NCI-H510A treated with DMSO at 0.1 percent for 48 hours (cell line): ENCODE data around the gene UBE2O.

Source experiments
- DNase-seq: peaks from one replicate; lab custom pipeline; 2025; lab: John Stamatoyannopoulos, UW

Gene UBE2O

GRCh38 chr17:76438906-76439305 lies 14.0 kb downstream of the UBE2O start:
- DNase-seq: no peak

GRCh38 chr17:76437467-76438402 lies 15.2 kb downstream of the UBE2O start:
- no peak for DNase-seq

- DNase-seq: no peak
These were observed 17.2 kb downstream of the UBE2O start for GRCh38 chr17:76435751-76436150.

- DNase-seq: no peak
These were observed 18.1 kb downstream of the UBE2O start for GRCh38 chr17:76434870-76435269.

- DNase-seq: no peak
These were observed 19.3 kb downstream of the UBE2O start for GRCh38 chr17:76433693-76434092.

GRCh38 chr17:76432712-76433336 lies 20.1 kb downstream of the UBE2O start:
- DNase-seq: peak; percentile 26

- DNase-seq: no peak
These were observed 20.9 kb downstream of the UBE2O start for GRCh38 chr17:76432004-76432403.

- DNase-seq: no peak
These were observed 21.4 kb downstream of the UBE2O start for GRCh38 chr17:76431509-76431908.

- DNase-seq: no peak
These were observed 24.4 kb downstream of the UBE2O start for GRCh38 chr17:76428511-76428910.

GRCh38 chr17:76427501-76428231 lies 25.3 kb downstream of the UBE2O start:
- no peak for DNase-seq

GRCh38 chr17:76426853-76427252 lies 26.1 kb downstream of the UBE2O start:
- DNase-seq: no peak

- no peak for DNase-seq
These were observed 30.1 kb downstream of the UBE2O start for GRCh38 chr17:76422860-76423259.

GRCh38 chr17:76422406-76422805 lies 30.5 kb downstream of the UBE2O start:
- DNase-seq: no peak

GRCh38 chr17:76421044-76421407 lies 31.9 kb downstream of the UBE2O start:
- DNase-seq: no peak

GRCh38 chr17:76420356-76421043 lies 32.5 kb downstream of the UBE2O start:
- no peak for DNase-seq

- no peak for DNase-seq
These were observed 33.2 kb downstream of the UBE2O start for GRCh38 chr17:76419576-76420260.

- DNase-seq: peak; percentile 41
These were observed 35.3 kb downstream of the UBE2O start for GRCh38 chr17:76417499-76418143.

GRCh38 chr17:76416899-76417298 lies 36.1 kb downstream of the UBE2O start:
- DNase-seq: no peak

GRCh38 chr17:76416457-76416856 lies 36.5 kb downstream of the UBE2O start:
- DNase-seq: no peak

- no peak for DNase-seq
These were observed 37.2 kb downstream of the UBE2O start for GRCh38 chr17:76415786-76416185.
